ENCODE results near the gene PEAK3. TPM values are rescaled to one million over a fixed set of nuclear protein-coding genes. Genes with fewer than 3 reads are reported as not detected.

The PEAK3 gene
- total RNA-seq, 2 experiments from 2014 or later = not detected

- CTCF ChIA-PET = interaction anchor here (1.3 kb wide), 1 partner anchor 20 kb away, joined by 4 read pairs; no protein-coding TSS in a partner anchor
- no peak overlapping the region for H3K27ac Mint-ChIP-seq
Observed at GRCh38 chr19:2242092-2242537, 39.9 kb downstream of the PEAK3 start.

GRCh38 chr19:2240881-2241760 is 40.9 kb downstream of the PEAK3 start:
- TF ChIP-seq, protein P1, sequence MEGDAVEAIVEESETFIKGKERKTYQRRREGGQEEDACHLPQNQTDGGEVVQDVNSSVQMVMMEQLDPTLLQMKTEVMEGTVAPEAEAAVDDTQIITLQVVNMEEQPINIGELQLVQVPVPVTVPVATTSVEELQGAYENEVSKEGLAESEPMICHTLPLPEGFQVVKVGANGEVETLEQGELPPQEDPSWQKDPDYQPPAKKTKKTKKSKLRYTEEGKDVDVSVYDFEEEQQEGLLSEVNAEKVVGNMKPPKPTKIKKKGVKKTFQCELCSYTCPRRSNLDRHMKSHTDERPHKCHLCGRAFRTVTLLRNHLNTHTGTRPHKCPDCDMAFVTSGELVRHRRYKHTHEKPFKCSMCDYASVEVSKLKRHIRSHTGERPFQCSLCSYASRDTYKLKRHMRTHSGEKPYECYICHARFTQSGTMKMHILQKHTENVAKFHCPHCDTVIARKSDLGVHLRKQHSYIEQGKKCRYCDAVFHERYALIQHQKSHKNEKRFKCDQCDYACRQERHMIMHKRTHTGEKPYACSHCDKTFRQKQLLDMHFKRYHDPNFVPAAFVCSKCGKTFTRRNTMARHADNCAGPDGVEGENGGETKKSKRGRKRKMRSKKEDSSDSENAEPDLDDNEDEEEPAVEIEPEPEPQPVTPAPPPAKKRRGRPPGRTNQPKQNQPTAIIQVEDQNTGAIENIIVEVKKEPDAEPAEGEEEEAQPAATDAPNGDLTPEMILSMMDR (IDR thresholded peaks at IDR 0.05) = no peak
- Mint-ChIP-seq H3K27me3 (no peaks in the 10 kb centered on the region), H3K4me3 (peak overlapping the region; percentile 92), H3K36me3 (ENCODE audit: low read depth) (peaks cover 64% of the 10 kb centered on the region), H3K4me1 (ENCODE audit: low read depth) (peaks cover 50% of the 10 kb centered on the region), H3K27ac (peak overlapping the region; percentile 67), H3K9me3 (no peaks in the 10 kb centered on the region)
- ATAC-seq (no peak), DNase-seq (no peak)
- intact Hi-C loops (cut with micrococcal nuclease) = no loop called here
- POLR2A ChIA-PET = interaction anchor here (0.5 to 10.4 kb wide), 6 partner anchors 10 to 296 kb away, joined by 3 to 202 read pairs (median 4); partner anchors contain the start of genes AMH and JSRP1
- CTCF ChIA-PET = interaction anchor here (2.4 to 3.1 kb wide), 2 partner anchors 12 to 19 kb away, joined by 8 to 38 read pairs; no protein-coding TSS in a partner anchor

More at GRCh38 chr19:2242092-2242537, 39.9 kb downstream of the PEAK3 start:
- TF ChIP-seq, protein P1 (IDR thresholded peaks at IDR 0.05) = no peak
- DNase-seq (no peak), ATAC-seq (no peak)
- intact Hi-C loops (cut with micrococcal nuclease) = no loop called here
- Mint-ChIP-seq H3K4me1 (ENCODE audit: low read depth) (peaks cover 50% of the 10 kb centered on the region), H3K4me3 (no peak overlapping the region), H3K36me3 (ENCODE audit: low read depth) (peaks cover 62% of the 10 kb centered on the region), H3K9me3 (no peaks in the 10 kb centered on the region), H3K27me3 (no peaks in the 10 kb centered on the region)
- POLR2A ChIA-PET = interaction anchor here (0.6 to 10.4 kb wide), 4 partner anchors 14 to 84 kb away, joined by 3 to 202 read pairs (median 46); partner anchors contain the start of genes AMH and JSRP1

DNA sequence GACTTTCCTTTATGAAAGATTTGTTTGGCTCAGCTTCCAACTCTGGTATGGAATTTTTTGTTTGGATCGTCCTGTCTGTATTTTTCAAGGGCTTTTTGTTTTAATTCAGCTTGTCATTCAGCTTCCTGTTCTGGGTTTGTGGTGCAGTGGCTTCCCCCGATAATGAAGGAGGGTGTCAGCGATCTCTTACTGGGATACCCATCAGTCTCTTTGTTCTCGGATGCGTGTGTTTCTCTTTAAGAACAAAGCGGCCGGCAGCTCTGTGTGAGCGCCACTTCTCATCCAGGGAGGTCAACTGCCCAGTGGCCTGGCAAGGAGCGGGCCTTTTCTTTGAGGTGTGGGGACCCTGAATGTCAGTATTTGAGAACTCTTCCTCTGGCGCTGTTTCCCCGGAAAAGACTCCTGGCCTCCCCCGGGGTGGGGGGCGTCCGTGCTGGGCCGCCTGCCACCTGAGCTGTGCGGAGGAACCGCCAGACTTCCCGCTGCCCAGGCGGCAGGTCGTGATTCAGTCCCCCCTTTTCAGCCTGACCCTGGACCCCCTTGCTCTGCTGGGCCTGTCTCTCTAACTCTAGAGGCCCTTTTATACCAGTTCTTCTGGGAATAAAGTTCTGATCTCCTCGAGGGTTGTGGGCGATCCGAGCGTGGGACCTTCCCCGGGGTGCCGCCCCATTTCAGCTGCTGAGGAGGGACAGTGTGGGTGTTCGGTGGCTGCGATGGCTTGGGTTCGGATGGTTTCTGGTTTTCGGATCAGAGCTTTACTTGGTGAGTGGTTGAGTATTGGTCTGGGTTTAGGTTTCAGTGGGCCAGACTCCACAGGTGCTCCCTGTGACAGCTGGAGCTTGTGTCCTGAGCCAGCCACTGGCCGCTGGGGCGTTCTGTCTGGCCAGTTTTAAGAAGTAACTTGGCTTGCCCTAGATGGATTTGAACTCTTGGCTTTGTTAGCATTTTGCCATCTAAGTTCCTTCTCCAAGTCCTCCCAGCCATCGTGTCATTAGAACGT is 41.9 kb downstream of the PEAK3 start:
- intact Hi-C loops (cut with micrococcal nuclease) = loop anchor here (2.0 to 10.0 kb wide), 2 partner anchors 31 to 65 kb away; no protein-coding TSS in a partner anchor
- peak overlapping the region; percentile 92 for H3K4me3 Mint-ChIP-seq
- POLR2A ChIA-PET = interaction anchor here (0.5 to 10.4 kb wide), 13 partner anchors 8 to 585 kb away, joined by 3 to 202 read pairs (median 3); partner anchors contain the start of genes AMH, JSRP1 and TIMM13
- TF ChIP-seq, protein P1 (IDR thresholded peaks at IDR 0.05) = no peak
- H3K4me1 Mint-ChIP-seq (ENCODE audit: low read depth) = peaks cover 52% of the 10 kb centered on the region
- no peaks in the 10 kb centered on the region for H3K9me3 Mint-ChIP-seq
- ATAC-seq (no peak), DNase-seq (peak; percentile 57)
- peak overlapping the region; percentile 84 for H3K27ac Mint-ChIP-seq
- peaks cover 64% of the 10 kb centered on the region for H3K36me3 Mint-ChIP-seq (ENCODE audit: low read depth)
- CTCF ChIA-PET = interaction anchor here (0.6 to 3.3 kb wide), 8 partner anchors 10 to 397 kb away, joined by 3 to 38 read pairs (median 4); no protein-coding TSS in a partner anchor
- no peaks in the 10 kb centered on the region for H3K27me3 Mint-ChIP-seq

GRCh38 chr19:2239173-2239572 is 42.8 kb downstream of the PEAK3 start:
- peaks cover 56% of the 10 kb centered on the region for H3K4me1 Mint-ChIP-seq (ENCODE audit: low read depth)
- CTCF ChIA-PET = interaction anchor here (0.7 to 3.3 kb wide), 8 partner anchors 12 to 398 kb away, joined by 3 to 38 read pairs (median 4); no protein-coding TSS in a partner anchor
- H3K36me3 Mint-ChIP-seq (ENCODE audit: low read depth) = peaks cover 59% of the 10 kb centered on the region
- no peaks in the 10 kb centered on the region for H3K9me3 Mint-ChIP-seq
- no peaks in the 10 kb centered on the region for H3K27me3 Mint-ChIP-seq
- TF ChIP-seq, protein P1 (IDR thresholded peaks at IDR 0.05) = no peak
- ATAC-seq (no peak), DNase-seq (no peak)
- H3K4me3 Mint-ChIP-seq = peak overlapping the region; percentile 92
- intact Hi-C loops (cut with micrococcal nuclease) = loop anchor here (2.0 to 10.0 kb wide), 2 partner anchors 32 to 64 kb away; no protein-coding TSS in a partner anchor
- H3K27ac Mint-ChIP-seq = peak overlapping the region; percentile 84
- POLR2A ChIA-PET = interaction anchor here (0.6 to 10.4 kb wide), 8 partner anchors 8 to 584 kb away, joined by 3 to 202 read pairs (median 3); partner anchors contain the start of genes AMH, JSRP1 and TIMM13

Data from activated CD8-positive, alpha-beta T cell treated with anti-CD3 and anti-CD28 coated beads for 36 hours (primary cell).